SK-MEL-5 (cell line): Measurements from ENCODE around the gene KDM1A. TPM values are rescaled to one million over a fixed set of nuclear protein-coding genes. Genes with fewer than 3 reads are reported as not detected.
"Not testable (repeated sequence)": the region's sequence is repeated elsewhere in the genome, so short reads cannot be mapped to it uniquely, and the experiment has no call there.

ENCODE experiments used
- DNase-seq: peaks from one replicate; pipeline ENCODE4 v3.0.0-alpha.2; 2016; ENCODE audit warnings: low read depth, low spot score
- in situ Hi-C: cut with HindIII; loops from 2 replicates; pipeline ENCODE4 v1.10.0; 2016; ENCODE audit warnings: low sequenced_read_pairs, high pct_unique_total_duplicates, low pct_unique_long_range_greater_than_20kb
- total RNA-seq: library from RNA; depleted of rRNA; stranded (reverse); fragments of >200 nt; shearing (Covaris generic); gene quantifications from 2 replicates; pipeline ENCODE4 v1.2.3, GENCODE V29; 2014

Gene KDM1A
- total RNA-seq, 1 experiment from 2014 or later: 101 TPM

GRCh38 chr1:23004112-23004511 is 15.2 kb upstream of the KDM1A start:
- DNase-seq: no peak
- in situ Hi-C loops: no loop called here

DNA sequence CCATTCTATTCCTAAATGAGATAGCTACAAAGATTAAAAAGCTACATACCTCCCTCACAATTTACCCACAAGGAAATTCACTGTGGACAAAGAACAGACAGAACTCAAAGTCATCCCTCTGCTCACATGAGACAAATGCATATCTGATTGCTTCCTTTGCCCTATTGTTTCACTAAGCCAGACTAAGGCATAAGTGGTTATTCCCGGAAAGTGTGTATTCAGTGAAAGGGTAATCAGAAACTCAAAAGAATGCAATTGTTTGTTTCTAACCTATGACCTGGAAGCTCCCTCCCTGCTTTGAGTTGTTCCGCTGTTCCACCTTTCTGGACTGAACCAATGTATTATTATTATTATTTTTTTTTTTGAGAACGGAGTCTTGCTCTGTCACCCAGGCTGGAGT is 14.5 kb upstream of the KDM1A start:
- peak; percentile 58 for DNase-seq
- in situ Hi-C loops: not testable (repeated sequence)

DNA sequence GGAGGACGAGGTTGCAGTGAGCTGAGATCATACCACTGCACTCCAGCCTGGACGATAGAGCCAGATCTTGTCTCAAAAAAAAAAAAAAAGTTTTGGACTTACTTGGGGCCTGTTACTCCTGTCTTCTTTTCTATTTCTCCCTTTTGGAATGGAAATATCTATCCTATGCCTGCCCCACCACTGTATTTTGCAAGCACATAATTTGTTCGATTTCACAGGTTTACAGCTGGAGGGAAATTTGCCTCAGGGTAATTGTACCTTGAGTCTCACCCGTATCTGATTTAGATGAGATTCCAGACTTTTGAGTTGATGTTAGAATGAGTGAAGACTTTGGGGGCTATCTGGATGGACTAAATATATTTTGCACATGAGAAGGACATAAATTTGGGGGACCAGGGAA is 12.2 kb upstream of the KDM1A start:
- in situ Hi-C loops: no loop called here
- DNase-seq: no peak

DNA sequence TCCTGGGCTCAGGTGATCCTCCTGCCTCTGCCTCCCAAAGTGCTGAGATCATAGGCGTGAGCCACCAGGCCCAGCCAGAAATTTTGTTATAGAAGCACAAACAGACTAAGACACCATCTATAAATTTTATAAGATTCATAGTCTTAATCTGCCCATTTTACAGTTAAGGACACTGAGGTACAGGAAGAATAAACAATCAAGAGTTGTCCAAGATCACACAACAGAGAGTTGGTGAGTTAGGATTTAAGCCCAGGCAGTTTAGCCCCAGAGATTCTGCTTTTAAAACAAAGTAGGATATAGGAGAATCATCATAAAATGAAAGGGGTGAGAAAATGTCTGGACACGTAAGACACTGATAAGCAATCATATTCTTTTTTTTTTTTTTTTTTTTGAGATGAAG is 10.4 kb upstream of the KDM1A start:
- no peak for DNase-seq
- in situ Hi-C loops: no loop called here

GRCh38 chr1:23010025-23010424 is 9.2 kb upstream of the KDM1A start:
- in situ Hi-C loops, DNase-seq: not testable (repeated sequence)

DNA sequence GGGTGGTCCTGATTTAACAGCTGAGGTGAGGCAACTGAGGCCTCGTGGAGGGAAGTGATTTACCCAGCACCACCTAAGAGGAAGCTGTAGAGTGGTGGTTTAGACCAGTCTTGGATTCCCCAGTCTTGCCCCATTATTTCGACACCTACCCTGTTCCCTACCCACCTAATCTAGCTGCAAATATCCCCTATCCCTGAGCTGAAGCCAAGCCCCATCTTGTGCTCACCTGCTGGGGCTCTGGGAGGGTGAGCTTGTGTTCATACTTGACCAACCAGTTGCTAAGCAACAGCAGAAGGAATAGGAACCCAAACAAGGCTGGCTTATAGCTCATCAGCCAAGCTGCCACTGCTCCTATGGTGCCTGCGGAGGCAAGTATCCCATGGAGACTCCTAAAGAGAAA is 5.6 kb upstream of the KDM1A start:
- in situ Hi-C loops: no loop called here
- DNase-seq: no peak

- DNase-seq: no peak
- in situ Hi-C loops: no loop called here
Observed at GRCh38 chr1:23018661-23019093, 591 bp upstream of the KDM1A start.

GRCh38 chr1:23019863-23020625 is 776 bp downstream of the KDM1A start:
- in situ Hi-C loops: no loop called here
- peak; percentile 43 for DNase-seq

- in situ Hi-C loops: no loop called here
- no peak for DNase-seq
Observed at GRCh38 chr1:23020706-23021405, 1.6 kb downstream of the KDM1A start.

DNA sequence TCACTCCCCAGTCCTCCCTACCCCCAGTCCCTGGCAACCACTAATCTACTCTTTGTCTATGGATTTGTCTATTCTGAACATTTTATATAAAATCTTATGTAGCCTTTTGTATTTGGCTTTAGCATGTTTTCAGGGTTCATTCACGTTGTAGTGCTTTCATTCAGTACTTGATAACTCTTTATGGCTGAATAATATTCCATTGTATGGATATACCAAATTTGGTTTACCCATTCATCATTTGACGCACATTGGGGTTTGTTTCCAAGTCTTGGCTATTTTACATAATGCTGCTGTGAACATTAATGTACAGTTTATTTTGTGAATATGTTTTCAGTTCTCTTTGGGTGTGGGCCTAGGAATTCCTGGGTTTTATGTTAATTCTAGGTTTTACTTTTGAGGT is 2.6 kb downstream of the KDM1A start:
- no peak for DNase-seq
- in situ Hi-C loops: no loop called here

DNA sequence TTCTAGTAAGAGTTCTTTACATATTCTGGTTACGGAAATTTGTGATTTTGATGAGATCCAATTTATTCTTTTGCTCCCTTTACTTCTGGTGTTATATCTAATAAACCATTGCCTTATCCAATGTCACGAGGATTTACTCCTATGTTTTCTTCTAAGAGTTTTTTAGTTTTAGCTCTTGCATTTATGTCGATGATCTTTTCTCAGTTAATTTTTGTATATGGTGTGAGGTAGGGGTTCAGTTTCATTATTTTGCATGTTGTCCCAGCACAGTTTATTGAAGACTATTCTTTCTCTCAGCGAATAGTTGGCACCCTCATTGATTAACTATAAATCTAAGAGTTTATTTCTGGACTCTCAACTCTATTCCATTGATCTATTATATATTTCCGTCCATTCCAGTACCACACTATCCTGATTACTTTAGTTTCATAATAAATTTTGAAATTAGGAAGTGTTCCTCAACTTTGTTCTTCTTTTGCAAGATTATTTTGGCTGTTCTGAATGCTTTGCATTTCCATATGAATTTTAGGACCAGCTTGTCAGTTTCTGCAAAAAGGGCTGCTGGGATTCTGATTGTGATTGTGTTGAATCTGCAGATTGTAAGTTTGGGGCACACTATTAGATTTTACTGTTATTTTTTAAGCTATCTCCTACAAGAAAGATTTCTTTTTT is 4.0 kb downstream of the KDM1A start:
- in situ Hi-C loops: no loop called here
- DNase-seq: no peak

DNA sequence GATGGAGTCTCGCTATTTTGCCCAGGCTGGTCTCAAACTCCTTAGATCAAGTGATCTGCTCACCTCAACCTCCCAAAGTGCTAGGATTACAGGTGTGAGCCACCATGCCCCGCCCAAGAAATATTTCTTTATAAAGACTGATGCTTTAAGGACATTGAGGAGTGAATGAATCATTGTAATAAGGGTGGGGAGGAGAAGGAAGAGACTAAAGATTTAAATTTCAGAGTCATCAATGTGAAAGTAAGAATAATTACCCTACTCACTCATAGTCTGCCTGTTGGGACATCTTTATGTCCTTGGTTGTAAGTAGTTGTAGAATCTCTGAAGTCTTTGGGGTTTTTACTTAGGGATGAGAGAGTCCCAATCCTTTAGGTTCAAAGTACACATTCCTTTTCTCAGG is 7.3 kb downstream of the KDM1A start:
- no peak for DNase-seq
- in situ Hi-C loops: no loop called here

- no peak for DNase-seq
- in situ Hi-C loops: no loop called here
Observed at GRCh38 chr1:23027352-23027907, 8.2 kb downstream of the KDM1A start.

GRCh38 chr1:23029337-23029736 is 10.1 kb downstream of the KDM1A start:
- no peak for DNase-seq
- in situ Hi-C loops: no loop called here

DNA sequence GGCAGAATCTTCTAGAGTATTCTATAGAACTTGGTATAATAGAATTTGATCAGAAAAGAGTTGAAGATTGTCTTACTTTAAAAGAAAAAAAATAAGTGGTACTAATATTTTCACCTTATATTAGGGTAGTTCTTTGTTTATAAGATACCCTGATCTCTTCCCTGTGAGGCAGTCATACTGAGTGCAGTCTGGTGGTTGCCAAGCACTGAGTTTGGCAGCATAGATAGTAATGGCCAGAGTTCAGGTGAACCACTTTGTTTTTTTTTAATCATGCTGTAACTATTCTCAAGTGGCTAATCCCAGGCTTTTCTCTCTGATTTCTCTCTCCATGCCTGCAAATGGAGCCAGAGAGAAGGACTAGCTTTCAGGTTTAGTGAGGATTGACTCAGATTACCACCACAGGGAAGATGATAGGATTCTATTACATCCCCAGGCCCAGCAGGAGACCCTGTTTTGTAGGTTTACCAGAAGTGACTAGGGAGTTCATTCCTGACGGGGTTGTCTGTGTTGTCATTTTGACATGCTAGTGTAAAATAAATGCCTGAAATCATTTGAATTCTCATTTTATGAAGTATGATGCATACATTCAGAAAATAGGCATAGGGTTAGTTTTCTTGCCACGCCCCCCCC is 16.7 kb downstream of the KDM1A start:
- in situ Hi-C loops: no loop called here
- no peak for DNase-seq

GRCh38 chr1:23037081-23037740 is 17.9 kb downstream of the KDM1A start:
- DNase-seq: no peak
- in situ Hi-C loops: no loop called here

DNA sequence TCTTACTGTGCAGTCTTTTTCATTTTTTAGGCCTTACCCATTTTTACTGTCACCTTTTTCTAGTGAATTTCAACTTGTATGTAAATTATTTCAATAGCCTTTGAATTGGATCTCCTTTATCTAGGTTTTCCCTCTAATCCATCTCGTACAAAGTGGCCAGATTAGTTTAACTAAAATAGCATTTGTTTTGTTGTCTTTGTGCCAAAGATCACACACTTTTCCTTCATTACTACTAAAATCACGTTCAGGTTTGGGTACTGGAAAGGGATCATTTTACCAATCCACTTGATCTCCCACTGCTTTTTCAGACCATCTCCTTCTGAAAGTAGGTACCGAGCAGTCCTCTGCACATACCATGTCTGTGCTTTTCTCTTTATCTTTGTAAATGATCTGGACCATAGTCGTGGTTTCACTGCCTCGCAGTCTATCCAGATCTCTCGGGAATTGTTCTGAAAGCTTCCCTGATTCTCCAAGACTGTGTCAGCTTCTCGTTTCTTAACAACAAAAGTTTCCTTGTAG is 20.1 kb downstream of the KDM1A start:
- DNase-seq: no peak
- in situ Hi-C loops: no loop called here
